SK-N-SH treated with all-trans-retinoic acid at 6 μM for 48 hours (cell line): ENCODE data around the gene SAAL1.

Experiments used
- ATAC-seq: fragments of 200-7000 bp; cut with Tn5 transposase; 3 replicates; pipeline ENCODE4 v1.9.1; 2020; ENCODE audit warnings: mild to moderate bottlenecking, moderate library complexity
- ARNTL ChIP-seq: fragments of 450-650 bp; formaldehyde crosslinking; IDR thresholded peaks from 2 replicates; pipeline ENCODE4 v1.5.0; 2020; ENCODE audit warnings: low read depth, mild to moderate bottlenecking, moderate library complexity, borderline replicate concordance
- BACH2 ChIP-seq: fragments of 250-450 bp; sonication (Bioruptor Pico); IDR thresholded peaks from 2 replicates; pipeline ENCODE4 v1.9.0; 2021; ENCODE audit warnings: mild to moderate bottlenecking, borderline replicate concordance
- CSDC2 ChIP-seq: fragments of 250-450 bp; sonication (Bioruptor Pico); IDR thresholded peaks from 2 replicates; pipeline ENCODE4 v1.5.0; 2020; ENCODE audit warnings: mild to moderate bottlenecking, moderate library complexity
- ESRRG ChIP-seq: fragments of 250-450 bp; sonication (Bioruptor Pico); IDR thresholded peaks from 2 replicates; pipeline ENCODE4 v1.6.1; 2021; ENCODE audit warnings: mild to moderate bottlenecking
- GLIS3 ChIP-seq: fragments of 250-450 bp; sonication (Bioruptor Pico); IDR thresholded peaks from 2 replicates; pipeline ENCODE4 v1.5.0; 2020; ENCODE audit warnings: mild to moderate bottlenecking, moderate library complexity
- ISL1 ChIP-seq: fragments of 250-450 bp; sonication (Bioruptor Pico); IDR thresholded peaks from 2 replicates; pipeline ENCODE4 v2.1.2; 2022; ENCODE audit warnings: mild to moderate bottlenecking, moderate library complexity
- PPARA ChIP-seq: fragments of 250-450 bp; sonication (Bioruptor Pico); IDR thresholded peaks from 2 replicates; pipeline ENCODE4 v1.5.0; 2020; ENCODE audit warnings: mild to moderate bottlenecking, borderline replicate concordance
- RARB ChIP-seq: fragments of 250-450 bp; sonication (Bioruptor Pico); IDR thresholded peaks from 2 replicates; pipeline ENCODE4 v1.8.0; 2021; ENCODE audit warnings: mild to moderate bottlenecking, moderate library complexity
- SNAI2 ChIP-seq: fragments of 250-450 bp; sonication (Bioruptor Pico); IDR thresholded peaks from 2 replicates; pipeline ENCODE4 v1.5.0; 2020; ENCODE audit warnings: mild to moderate bottlenecking, moderate library complexity
- TCF4 ChIP-seq: fragments of 250-450 bp; sonication (Bioruptor Pico); IDR thresholded peaks from 2 replicates; pipeline ENCODE4 v1.8.0; 2021; ENCODE audit warnings: mild to moderate bottlenecking, moderate library complexity, borderline replicate concordance
- TOX ChIP-seq: fragments of 250-450 bp; sonication (Bioruptor Pico); IDR thresholded peaks from 2 replicates; pipeline ENCODE4 v1.8.0; 2021; ENCODE audit warnings: mild to moderate bottlenecking, moderate library complexity, borderline replicate concordance
- ZC3H10 ChIP-seq: fragments of 250-450 bp; sonication (Bioruptor Pico); IDR thresholded peaks from 2 replicates; pipeline ENCODE4 v1.5.1; 2021; ENCODE audit warnings: mild to moderate bottlenecking, moderate library complexity
- ZFP3 ChIP-seq: fragments of 250-450 bp; sonication (Bioruptor Pico); IDR thresholded peaks from 2 replicates; pipeline ENCODE4 v1.5.0; 2020; ENCODE audit warnings: mild to moderate bottlenecking, moderate library complexity
- ZFP30 ChIP-seq: fragments of 450-650 bp; formaldehyde crosslinking; IDR thresholded peaks from 2 replicates; pipeline ENCODE4 v1.5.0; 2022; ENCODE audit warnings: mild to moderate bottlenecking, moderate library complexity
- ZNF70 ChIP-seq: fragments of 450-650 bp; formaldehyde crosslinking; IDR thresholded peaks from 2 replicates; pipeline ENCODE4 v1.5.0; 2020; ENCODE audit warnings: mild to moderate bottlenecking, moderate library complexity
- ZNF8 ChIP-seq: fragments of 450-650 bp; formaldehyde crosslinking; IDR thresholded peaks from 2 replicates; pipeline ENCODE4 v1.5.0; 2020; ENCODE audit warnings: mild to moderate bottlenecking, moderate library complexity
- TF ChIP-seq, protein P1 (sequence below): fragments of 250-450 bp; sonication (Bioruptor Pico); IDR thresholded peaks from 2 replicates; pipeline ENCODE4 v1.5.1; 2020; ENCODE audit warnings: low read depth, mild to moderate bottlenecking, moderate library complexity
- TF ChIP-seq, protein P2 (sequence below): fragments of 250-450 bp; sonication (Bioruptor Pico); IDR thresholded peaks from 2 replicates; pipeline ENCODE4 v1.8.0; 2021; ENCODE audit warnings: low read depth, mild to moderate bottlenecking, moderate library complexity, borderline replicate concordance
- TF ChIP-seq, protein P3 (sequence below): fragments of 250-450 bp; sonication (Bioruptor Pico); IDR thresholded peaks from 2 replicates; pipeline ENCODE4 v1.8.0; 2020; ENCODE audit warnings: mild to moderate bottlenecking, moderate library complexity, borderline replicate concordance
- TF ChIP-seq, protein P4 (sequence below): fragments of 250-450 bp; sonication (Bioruptor Pico); IDR thresholded peaks from 2 replicates; pipeline ENCODE4 v1.5.1; 2021; ENCODE audit warnings: mild to moderate bottlenecking, moderate library complexity
- TF ChIP-seq, protein P5 (sequence below): fragments of 250-450 bp; sonication (Bioruptor Pico); IDR thresholded peaks from 2 replicates; pipeline ENCODE4 v1.5.0; 2020; ENCODE audit warnings: mild to moderate bottlenecking, moderate library complexity

Gene SAAL1

DNA sequence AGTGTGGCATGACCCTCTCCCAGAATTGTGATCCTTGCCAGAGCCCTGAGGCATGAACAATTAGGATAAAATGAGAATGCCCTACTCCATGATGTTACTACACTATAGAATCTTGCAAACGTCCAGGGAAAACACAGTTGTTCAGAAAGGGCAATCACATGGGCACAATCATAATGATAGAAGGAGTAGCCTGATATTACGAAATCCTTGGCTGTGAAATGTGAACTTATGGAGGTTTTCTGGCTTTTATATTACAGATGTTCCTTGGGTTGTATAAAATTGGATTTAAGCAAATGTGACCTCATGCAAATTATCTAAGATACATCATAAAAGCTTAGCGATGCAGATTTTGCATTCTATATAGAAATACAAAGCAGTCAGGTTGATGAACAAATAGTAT is 30.4 kb downstream of the SAAL1 start:
- ATAC-seq, result no peak
- no peak for TF ChIP-seq ESRRG (CRISPR knock-in tag)
- no peak for TF ChIP-seq RARB
- no peak for TF ChIP-seq BACH2 (CRISPR knock-in tag)
- TF ChIP-seq, protein P1, sequence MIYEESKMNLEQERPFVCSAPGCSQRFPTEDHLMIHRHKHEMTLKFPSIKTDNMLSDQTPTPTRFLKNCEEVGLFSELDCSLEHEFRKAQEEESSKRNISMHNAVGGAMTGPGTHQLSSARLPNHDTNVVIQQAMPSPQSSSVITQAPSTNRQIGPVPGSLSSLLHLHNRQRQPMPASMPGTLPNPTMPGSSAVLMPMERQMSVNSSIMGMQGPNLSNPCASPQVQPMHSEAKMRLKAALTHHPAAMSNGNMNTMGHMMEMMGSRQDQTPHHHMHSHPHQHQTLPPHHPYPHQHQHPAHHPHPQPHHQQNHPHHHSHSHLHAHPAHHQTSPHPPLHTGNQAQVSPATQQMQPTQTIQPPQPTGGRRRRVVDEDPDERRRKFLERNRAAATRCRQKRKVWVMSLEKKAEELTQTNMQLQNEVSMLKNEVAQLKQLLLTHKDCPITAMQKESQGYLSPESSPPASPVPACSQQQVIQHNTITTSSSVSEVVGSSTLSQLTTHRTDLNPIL (CRISPR knock-in tag), result no peak
- no peak for TF ChIP-seq TOX (CRISPR knock-in tag)
- no peak for TF ChIP-seq ZNF70
- TF ChIP-seq TCF4 (CRISPR knock-in tag), result no peak
- no peak for TF ChIP-seq SNAI2
- TF ChIP-seq ZC3H10 (CRISPR knock-in tag), result no peak
- TF ChIP-seq GLIS3 (CRISPR knock-in tag), result no peak

DNA sequence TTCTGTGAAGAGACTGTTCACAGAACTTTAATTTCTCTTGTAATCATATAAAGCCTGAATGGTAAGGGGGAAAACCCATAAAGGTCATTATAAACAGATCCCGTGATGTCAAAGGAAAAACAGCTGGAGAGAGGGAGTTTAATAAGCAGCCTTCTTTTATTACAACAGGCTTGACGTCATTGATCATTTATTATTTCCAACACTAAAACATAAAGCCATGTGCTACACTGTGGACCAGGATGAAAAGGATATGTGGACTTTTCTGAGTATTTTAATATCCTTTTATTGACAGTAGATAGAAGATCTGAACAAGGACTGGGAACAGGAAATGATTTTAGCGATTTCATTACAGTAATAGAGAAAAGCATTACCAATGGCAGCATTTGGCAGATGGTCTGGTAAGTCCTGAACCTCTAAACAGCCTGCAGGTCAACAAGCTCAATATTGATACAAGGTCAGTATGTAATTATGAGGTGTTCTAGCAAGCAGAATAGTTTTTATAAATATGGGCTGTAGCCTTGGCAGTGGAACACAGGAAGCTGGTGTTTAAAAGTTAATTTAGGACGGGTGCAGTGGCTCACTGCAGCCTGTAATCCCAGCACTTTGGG is 34.7 kb downstream of the SAAL1 start:
- TF ChIP-seq RARB (no peak), ZNF8 (no peak), ARNTL (CRISPR knock-in tag) (no peak), PPARA (no peak), TCF4 (CRISPR knock-in tag) (no peak), ZFP30 (no peak)
- TF ChIP-seq, protein P2, sequence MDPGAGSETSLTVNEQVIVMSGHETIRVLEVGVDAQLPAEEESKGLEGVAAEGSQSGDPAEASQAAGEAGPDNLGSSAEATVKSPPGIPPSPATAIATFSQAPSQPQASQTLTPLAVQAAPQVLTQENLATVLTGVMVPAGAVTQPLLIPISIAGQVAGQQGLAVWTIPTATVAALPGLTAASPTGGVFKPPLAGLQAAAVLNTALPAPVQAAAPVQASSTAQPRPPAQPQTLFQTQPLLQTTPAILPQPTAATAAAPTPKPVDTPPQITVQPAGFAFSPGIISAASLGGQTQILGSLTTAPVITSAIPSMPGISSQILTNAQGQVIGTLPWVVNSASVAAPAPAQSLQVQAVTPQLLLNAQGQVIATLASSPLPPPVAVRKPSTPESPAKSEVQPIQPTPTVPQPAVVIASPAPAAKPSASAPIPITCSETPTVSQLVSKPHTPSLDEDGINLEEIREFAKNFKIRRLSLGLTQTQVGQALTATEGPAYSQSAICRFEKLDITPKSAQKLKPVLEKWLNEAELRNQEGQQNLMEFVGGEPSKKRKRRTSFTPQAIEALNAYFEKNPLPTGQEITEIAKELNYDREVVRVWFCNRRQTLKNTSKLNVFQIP (CRISPR knock-in tag), result no peak
- no peak for ATAC-seq

DNA sequence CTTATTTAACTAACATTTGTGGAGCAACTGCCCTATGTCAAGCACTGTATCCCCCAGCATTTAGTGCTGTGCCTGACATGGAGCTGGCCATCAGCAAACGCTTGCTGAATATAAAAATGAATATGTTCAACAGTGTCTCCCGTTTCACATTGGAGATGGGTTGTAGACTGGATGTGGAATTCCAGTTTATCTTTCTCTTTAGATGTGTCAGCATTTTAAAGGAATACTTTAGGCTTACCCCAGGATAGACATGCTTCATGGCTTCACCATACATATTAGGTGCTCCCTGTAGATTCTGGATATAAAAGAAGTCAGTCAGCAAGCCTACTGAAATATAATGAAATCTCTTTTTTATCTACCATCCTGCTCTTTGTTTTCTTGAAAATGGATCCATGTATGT is 38.5 kb downstream of the SAAL1 start:
- TF ChIP-seq, protein P3, sequence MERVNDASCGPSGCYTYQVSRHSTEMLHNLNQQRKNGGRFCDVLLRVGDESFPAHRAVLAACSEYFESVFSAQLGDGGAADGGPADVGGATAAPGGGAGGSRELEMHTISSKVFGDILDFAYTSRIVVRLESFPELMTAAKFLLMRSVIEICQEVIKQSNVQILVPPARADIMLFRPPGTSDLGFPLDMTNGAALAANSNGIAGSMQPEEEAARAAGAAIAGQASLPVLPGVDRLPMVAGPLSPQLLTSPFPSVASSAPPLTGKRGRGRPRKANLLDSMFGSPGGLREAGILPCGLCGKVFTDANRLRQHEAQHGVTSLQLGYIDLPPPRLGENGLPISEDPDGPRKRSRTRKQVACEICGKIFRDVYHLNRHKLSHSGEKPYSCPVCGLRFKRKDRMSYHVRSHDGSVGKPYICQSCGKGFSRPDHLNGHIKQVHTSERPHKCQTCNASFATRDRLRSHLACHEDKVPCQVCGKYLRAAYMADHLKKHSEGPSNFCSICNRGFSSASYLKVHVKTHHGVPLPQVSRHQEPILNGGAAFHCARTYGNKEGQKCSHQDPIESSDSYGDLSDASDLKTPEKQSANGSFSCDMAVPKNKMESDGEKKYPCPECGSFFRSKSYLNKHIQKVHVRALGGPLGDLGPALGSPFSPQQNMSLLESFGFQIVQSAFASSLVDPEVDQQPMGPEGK (CRISPR knock-in tag), result no peak
- no peak for TF ChIP-seq ISL1
- TF ChIP-seq ZFP30, result no peak
- no peak for TF ChIP-seq CSDC2 (CRISPR knock-in tag)
- TF ChIP-seq, protein P1 (CRISPR knock-in tag), result no peak
- ATAC-seq, result no peak

DNA sequence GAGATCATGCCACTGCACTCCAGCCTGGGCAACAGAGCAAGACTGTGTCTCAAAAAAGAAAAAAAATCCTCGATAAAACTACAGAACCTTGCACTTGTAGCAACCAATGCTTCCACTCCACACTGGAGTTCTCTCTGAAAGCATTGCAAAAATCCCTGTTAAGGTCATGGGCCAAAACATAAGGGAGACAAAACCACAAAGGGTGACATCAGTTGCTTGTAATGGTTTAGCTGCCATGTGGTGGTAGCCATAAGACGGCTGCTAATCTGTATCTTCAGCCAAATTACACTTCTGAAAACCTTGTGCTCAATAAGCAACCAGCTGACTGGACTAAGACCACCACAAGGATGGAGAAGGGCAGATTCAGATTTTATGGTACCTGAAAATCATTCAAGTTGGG is 39.3 kb downstream of the SAAL1 start:
- no peak for ATAC-seq
- no peak for TF ChIP-seq BACH2 (CRISPR knock-in tag)
- TF ChIP-seq ZNF70, result no peak
- TF ChIP-seq ZFP3 (CRISPR knock-in tag), result no peak
- TF ChIP-seq CSDC2 (CRISPR knock-in tag), result no peak
- TF ChIP-seq, protein P1 (CRISPR knock-in tag), result no peak
- TF ChIP-seq RARB, result no peak
- no peak for TF ChIP-seq TOX (CRISPR knock-in tag)
- no peak for TF ChIP-seq SNAI2
- TF ChIP-seq, protein P4, sequence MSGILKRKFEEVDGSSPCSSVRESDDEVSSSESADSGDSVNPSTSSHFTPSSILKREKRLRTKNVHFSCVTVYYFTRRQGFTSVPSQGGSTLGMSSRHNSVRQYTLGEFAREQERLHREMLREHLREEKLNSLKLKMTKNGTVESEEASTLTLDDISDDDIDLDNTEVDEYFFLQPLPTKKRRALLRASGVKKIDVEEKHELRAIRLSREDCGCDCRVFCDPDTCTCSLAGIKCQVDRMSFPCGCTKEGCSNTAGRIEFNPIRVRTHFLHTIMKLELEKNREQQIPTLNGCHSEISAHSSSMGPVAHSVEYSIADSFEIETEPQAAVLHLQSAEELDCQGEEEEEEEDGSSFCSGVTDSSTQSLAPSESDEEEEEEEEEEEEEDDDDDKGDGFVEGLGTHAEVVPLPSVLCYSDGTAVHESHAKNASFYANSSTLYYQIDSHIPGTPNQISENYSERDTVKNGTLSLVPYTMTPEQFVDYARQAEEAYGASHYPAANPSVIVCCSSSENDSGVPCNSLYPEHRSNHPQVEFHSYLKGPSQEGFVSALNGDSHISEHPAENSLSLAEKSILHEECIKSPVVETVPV (CRISPR knock-in tag), result no peak
- TF ChIP-seq, protein P5, sequence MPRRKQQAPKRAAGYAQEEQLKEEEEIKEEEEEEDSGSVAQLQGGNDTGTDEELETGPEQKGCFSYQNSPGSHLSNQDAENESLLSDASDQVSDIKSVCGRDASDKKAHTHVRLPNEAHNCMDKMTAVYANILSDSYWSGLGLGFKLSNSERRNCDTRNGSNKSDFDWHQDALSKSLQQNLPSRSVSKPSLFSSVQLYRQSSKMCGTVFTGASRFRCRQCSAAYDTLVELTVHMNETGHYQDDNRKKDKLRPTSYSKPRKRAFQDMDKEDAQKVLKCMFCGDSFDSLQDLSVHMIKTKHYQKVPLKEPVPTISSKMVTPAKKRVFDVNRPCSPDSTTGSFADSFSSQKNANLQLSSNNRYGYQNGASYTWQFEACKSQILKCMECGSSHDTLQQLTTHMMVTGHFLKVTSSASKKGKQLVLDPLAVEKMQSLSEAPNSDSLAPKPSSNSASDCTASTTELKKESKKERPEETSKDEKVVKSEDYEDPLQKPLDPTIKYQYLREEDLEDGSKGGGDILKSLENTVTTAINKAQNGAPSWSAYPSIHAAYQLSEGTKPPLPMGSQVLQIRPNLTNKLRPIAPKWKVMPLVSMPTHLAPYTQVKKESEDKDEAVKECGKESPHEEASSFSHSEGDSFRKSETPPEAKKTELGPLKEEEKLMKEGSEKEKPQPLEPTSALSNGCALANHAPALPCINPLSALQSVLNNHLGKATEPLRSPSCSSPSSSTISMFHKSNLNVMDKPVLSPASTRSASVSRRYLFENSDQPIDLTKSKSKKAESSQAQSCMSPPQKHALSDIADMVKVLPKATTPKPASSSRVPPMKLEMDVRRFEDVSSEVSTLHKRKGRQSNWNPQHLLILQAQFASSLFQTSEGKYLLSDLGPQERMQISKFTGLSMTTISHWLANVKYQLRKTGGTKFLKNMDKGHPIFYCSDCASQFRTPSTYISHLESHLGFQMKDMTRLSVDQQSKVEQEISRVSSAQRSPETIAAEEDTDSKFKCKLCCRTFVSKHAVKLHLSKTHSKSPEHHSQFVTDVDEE, result no peak
- no peak for TF ChIP-seq TCF4 (CRISPR knock-in tag)
- TF ChIP-seq ZC3H10 (CRISPR knock-in tag), result no peak
- TF ChIP-seq PPARA, result no peak
- no peak for TF ChIP-seq ZFP30
- TF ChIP-seq ZNF8, result no peak
- TF ChIP-seq ISL1, result no peak
- no peak for TF ChIP-seq ESRRG (CRISPR knock-in tag)
